ENCODE measurements around the gene SHISA7. TPM values are rescaled to one million over a fixed set of nuclear protein-coding genes. Genes with fewer than 3 reads are reported as not detected.

SHISA7 gene
- total RNA-seq, 1 donor from 2014 or later, result 0.10 TPM

- no peaks in the 10 kb centered on the region for H3K27me3 Mint-ChIP-seq
- TF ChIP-seq, protein P1, sequence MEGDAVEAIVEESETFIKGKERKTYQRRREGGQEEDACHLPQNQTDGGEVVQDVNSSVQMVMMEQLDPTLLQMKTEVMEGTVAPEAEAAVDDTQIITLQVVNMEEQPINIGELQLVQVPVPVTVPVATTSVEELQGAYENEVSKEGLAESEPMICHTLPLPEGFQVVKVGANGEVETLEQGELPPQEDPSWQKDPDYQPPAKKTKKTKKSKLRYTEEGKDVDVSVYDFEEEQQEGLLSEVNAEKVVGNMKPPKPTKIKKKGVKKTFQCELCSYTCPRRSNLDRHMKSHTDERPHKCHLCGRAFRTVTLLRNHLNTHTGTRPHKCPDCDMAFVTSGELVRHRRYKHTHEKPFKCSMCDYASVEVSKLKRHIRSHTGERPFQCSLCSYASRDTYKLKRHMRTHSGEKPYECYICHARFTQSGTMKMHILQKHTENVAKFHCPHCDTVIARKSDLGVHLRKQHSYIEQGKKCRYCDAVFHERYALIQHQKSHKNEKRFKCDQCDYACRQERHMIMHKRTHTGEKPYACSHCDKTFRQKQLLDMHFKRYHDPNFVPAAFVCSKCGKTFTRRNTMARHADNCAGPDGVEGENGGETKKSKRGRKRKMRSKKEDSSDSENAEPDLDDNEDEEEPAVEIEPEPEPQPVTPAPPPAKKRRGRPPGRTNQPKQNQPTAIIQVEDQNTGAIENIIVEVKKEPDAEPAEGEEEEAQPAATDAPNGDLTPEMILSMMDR (IDR thresholded peaks at IDR 0.05; ENCODE audit: unreplicated experiment), result no peak
- H3K36me3 Mint-ChIP-seq (ENCODE audit: insufficient read depth), result peaks cover 8% of the 10 kb centered on the region
- peaks cover 33% of the 10 kb centered on the region for H3K4me1 Mint-ChIP-seq (ENCODE audit: low read depth)
- no peak for DNase-seq (ENCODE audit: low spot score, unreplicated experiment)
- H3K27ac Mint-ChIP-seq, result peak overlapping the region; percentile 45
- H3K4me3 Mint-ChIP-seq (ENCODE audit: low read depth), result peak overlapping the region; percentile 99
- no peaks in the 10 kb centered on the region for H3K9me3 Mint-ChIP-seq (ENCODE audit: low read depth)
Measured at GRCh38 chr19:55387736-55388497, 55.2 kb downstream of the SHISA7 start.

DNA sequence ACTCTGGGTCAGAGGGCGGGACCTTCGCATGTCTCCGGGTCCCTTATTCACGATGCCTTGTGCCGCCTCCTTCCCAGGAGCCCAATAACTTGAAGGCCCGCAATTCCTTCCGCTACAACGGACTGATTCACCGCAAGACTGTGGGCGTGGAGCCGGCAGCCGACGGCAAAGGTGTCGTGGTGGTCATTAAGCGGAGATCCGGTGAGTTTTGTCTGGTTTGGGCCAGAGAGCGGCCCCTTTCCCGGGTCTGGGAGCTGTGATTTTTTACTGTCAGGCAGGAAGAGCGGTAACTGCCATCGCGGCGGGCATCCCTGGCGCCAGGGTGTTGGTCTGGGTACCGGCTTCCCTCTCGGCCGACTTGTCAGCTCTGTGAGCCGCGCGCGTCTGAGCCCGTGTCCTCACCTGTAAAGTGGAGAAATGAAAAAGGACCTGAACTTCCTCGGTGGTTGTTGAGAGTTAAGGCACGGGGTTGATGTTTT lies 56.6 kb downstream of the SHISA7 start:
- TF ChIP-seq, protein P1 (IDR thresholded peaks at IDR 0.05; ENCODE audit: unreplicated experiment), result no peak
- no peak for DNase-seq (ENCODE audit: low spot score, unreplicated experiment)
- H3K4me3 Mint-ChIP-seq (ENCODE audit: low read depth), result peak overlapping the region; percentile 99
- peaks cover 6% of the 10 kb centered on the region for H3K27me3 Mint-ChIP-seq
- peak overlapping the region; percentile 97 for H3K27ac Mint-ChIP-seq
- H3K4me1 Mint-ChIP-seq (ENCODE audit: low read depth), result peaks cover 26% of the 10 kb centered on the region
- H3K36me3 Mint-ChIP-seq (ENCODE audit: insufficient read depth), result peaks cover 6% of the 10 kb centered on the region
- H3K9me3 Mint-ChIP-seq (ENCODE audit: low read depth), result no peaks in the 10 kb centered on the region

- Mint-ChIP-seq H3K4me3 (ENCODE audit: low read depth) (peak within 1 kb of the TSS; percentile 99), H3K36me3 (ENCODE audit: insufficient read depth) (peaks cover 8% of the 10 kb centered on the region)
Measured at GRCh38 chr19:55385724-55386492, 57.2 kb downstream of the SHISA7 start, which contains the start of gene RPL28. Gene RPL28 (plus strand): TSS chr19:55385932. CDS start chr19:55386358, 426 bp downstream.

GRCh38 chr19:55384920-55385723 lies 58.0 kb downstream of the SHISA7 start:
- no peaks in the 10 kb centered on the region for H3K9me3 Mint-ChIP-seq (ENCODE audit: low read depth)
- peak; percentile 90 for DNase-seq (ENCODE audit: low spot score, unreplicated experiment)
- peaks cover 8% of the 10 kb centered on the region for H3K36me3 Mint-ChIP-seq (ENCODE audit: insufficient read depth)
- peaks cover 26% of the 10 kb centered on the region for H3K4me1 Mint-ChIP-seq (ENCODE audit: low read depth)
- peak overlapping the region; percentile 97 for H3K27ac Mint-ChIP-seq
- peaks cover 8% of the 10 kb centered on the region for H3K27me3 Mint-ChIP-seq
- H3K4me3 Mint-ChIP-seq (ENCODE audit: low read depth), result peak overlapping the region; percentile 99
- TF ChIP-seq, protein P1 (IDR thresholded peaks at IDR 0.05; ENCODE audit: unreplicated experiment), result no peak

More at GRCh38 chr19:55385724-55386492, 57.2 kb downstream of the SHISA7 start, which contains the start of gene RPL28:
- DNase-seq (ENCODE audit: low spot score, unreplicated experiment), result peak; percentile 98
- peak within 1 kb of the TSS; percentile 97 for H3K27ac Mint-ChIP-seq
- TF ChIP-seq, protein P1 (IDR thresholded peaks at IDR 0.05; ENCODE audit: unreplicated experiment), result no peak
- peaks cover 26% of the 10 kb centered on the region for H3K4me1 Mint-ChIP-seq (ENCODE audit: low read depth)
- peaks cover 8% of the 10 kb centered on the region for H3K27me3 Mint-ChIP-seq
- no peaks in the 10 kb centered on the region for H3K9me3 Mint-ChIP-seq (ENCODE audit: low read depth)
